NCI-H82 treated with DMSO at 0.1 percent for 48 hours (cell line): Measurements from ENCODE around the gene MPZL1.
"Not testable (repeated sequence)": the region's sequence is repeated elsewhere in the genome, so short reads cannot be mapped to it uniquely, and the experiment has no call there.

Experiments
- DNase-seq: peaks from one replicate; lab custom pipeline; 2025; ENCODE audit not compliant: unreplicated experiment; lab: John Stamatoyannopoulos, UW

MPZL1 gene

GRCh38 chr1:167718914-167719691, 2.7 kb upstream of the MPZL1 start:
- no peak for DNase-seq

GRCh38 chr1:167719715-167720421, 1.9 kb upstream of the MPZL1 start:
- DNase-seq = not testable (repeated sequence)

GRCh38 chr1:167720965-167721616, 691 bp upstream of the MPZL1 start:
- no peak for DNase-seq

GRCh38 chr1:167722152-167722869, 529 bp downstream of the MPZL1 start:
- peak; percentile 36 for DNase-seq

- no peak for DNase-seq
Observed at GRCh38 chr1:167722870-167723251, 1.1 kb downstream of the MPZL1 start.

GRCh38 chr1:167723707-167724323, 2.0 kb downstream of the MPZL1 start:
- DNase-seq = no peak

GRCh38 chr1:167726008-167726407, 4.2 kb downstream of the MPZL1 start:
- DNase-seq = no peak

GRCh38 chr1:167728818-167729410, 7.1 kb downstream of the MPZL1 start:
- DNase-seq = no peak

- DNase-seq = no peak
Observed at GRCh38 chr1:167734227-167734626, 12.4 kb downstream of the MPZL1 start.

GRCh38 chr1:167734841-167735240, 13.1 kb downstream of the MPZL1 start:
- DNase-seq = no peak

GRCh38 chr1:167737169-167737568, 15.4 kb downstream of the MPZL1 start:
- no peak for DNase-seq

- DNase-seq = no peak
Observed at GRCh38 chr1:167738158-167738557, 16.4 kb downstream of the MPZL1 start.

GRCh38 chr1:167739752-167740151, 18.0 kb downstream of the MPZL1 start:
- DNase-seq = no peak

GRCh38 chr1:167741103-167741502, 19.3 kb downstream of the MPZL1 start:
- not testable (repeated sequence) for DNase-seq

GRCh38 chr1:167742392-167743057, 20.7 kb downstream of the MPZL1 start:
- DNase-seq = not testable (repeated sequence)

GRCh38 chr1:167744901-167745300, 23.1 kb downstream of the MPZL1 start:
- DNase-seq = no peak

GRCh38 chr1:167746013-167746672, 24.4 kb downstream of the MPZL1 start:
- DNase-seq = no peak

GRCh38 chr1:167746988-167747655, 25.3 kb downstream of the MPZL1 start:
- DNase-seq = no peak

GRCh38 chr1:167747988-167748387, 26.2 kb downstream of the MPZL1 start:
- DNase-seq = no peak
